Measurements from ENCODE around the gene INPP5A.
"Not testable (repeated sequence)": the region's sequence is repeated elsewhere in the genome, so short reads cannot be mapped to it uniquely, and the experiment has no call there.

The INPP5A gene

GRCh38 chr10:132820056-132820455 lies 282.5 kb downstream of the INPP5A start:
- Histone ChIP-seq H3K36me3 (ENCODE audit: control insufficient read depth, insufficient read depth, low read length) (no peaks in the 10 kb centered on the region), H3K9ac (ENCODE audit: low read length) (no peak overlapping the region)

GRCh38 chr10:132825783-132826523 lies 288.4 kb downstream of the INPP5A start:
- H3K4me3 ChIP-seq (ENCODE audit: low read length); H3K27me3 ChIP-seq (ENCODE audit: control insufficient read depth, insufficient read depth, low read length); H3K9ac ChIP-seq (ENCODE audit: low read length); H3K36me3 ChIP-seq (ENCODE audit: control insufficient read depth, insufficient read depth, low read length); H3K4me1 ChIP-seq (ENCODE audit: control insufficient read depth, insufficient read depth, low read length); H3K27ac ChIP-seq (ENCODE audit: low read depth, low read length): not testable (repeated sequence)

More at GRCh38 chr10:132820056-132820455, 282.5 kb downstream of the INPP5A start:
- Histone ChIP-seq H3K4me3 (ENCODE audit: low read length) (no peak overlapping the region), H3K27me3 (ENCODE audit: control insufficient read depth, insufficient read depth, low read length) (peaks cover 8% of the 10 kb centered on the region), H3K4me1 (ENCODE audit: control insufficient read depth, insufficient read depth, low read length) (no peaks in the 10 kb centered on the region), H3K27ac (ENCODE audit: low read depth, low read length) (no peak overlapping the region)

- Histone ChIP-seq H3K4me1 (ENCODE audit: control insufficient read depth, insufficient read depth, low read length) (no peaks in the 10 kb centered on the region), H3K36me3 (ENCODE audit: control insufficient read depth, insufficient read depth, low read length) (no peaks in the 10 kb centered on the region), H3K4me3 (ENCODE audit: low read length) (no peak overlapping the region), H3K27ac (ENCODE audit: low read depth, low read length) (no peak overlapping the region), H3K9ac (ENCODE audit: low read length) (no peak overlapping the region), H3K27me3 (ENCODE audit: control insufficient read depth, insufficient read depth, low read length) (peaks cover 3% of the 10 kb centered on the region)
These were observed 289.2 kb downstream of the INPP5A start for GRCh38 chr10:132826524-132827422.

- peaks cover 3% of the 10 kb centered on the region for H3K27me3 ChIP-seq (ENCODE audit: control insufficient read depth, insufficient read depth, low read length)
- H3K4me3 ChIP-seq (ENCODE audit: low read length) = no peak overlapping the region
- no peak overlapping the region for H3K9ac ChIP-seq (ENCODE audit: low read length)
- H3K27ac ChIP-seq (ENCODE audit: low read depth, low read length) = no peak overlapping the region
- no peaks in the 10 kb centered on the region for H3K4me1 ChIP-seq (ENCODE audit: control insufficient read depth, insufficient read depth, low read length)
- H3K36me3 ChIP-seq (ENCODE audit: control insufficient read depth, insufficient read depth, low read length) = no peaks in the 10 kb centered on the region
These were observed 289.8 kb downstream of the INPP5A start for GRCh38 chr10:132827423-132827789.

GRCh38 chr10:132827861-132828539 lies 290.4 kb downstream of the INPP5A start:
- H3K27ac ChIP-seq (ENCODE audit: low read depth, low read length) = no peak overlapping the region
- no peaks in the 10 kb centered on the region for H3K36me3 ChIP-seq (ENCODE audit: control insufficient read depth, insufficient read depth, low read length)
- no peak overlapping the region for H3K4me3 ChIP-seq (ENCODE audit: low read length)
- no peaks in the 10 kb centered on the region for H3K4me1 ChIP-seq (ENCODE audit: control insufficient read depth, insufficient read depth, low read length)
- no peak overlapping the region for H3K9ac ChIP-seq (ENCODE audit: low read length)
- peaks cover 3% of the 10 kb centered on the region for H3K27me3 ChIP-seq (ENCODE audit: control insufficient read depth, insufficient read depth, low read length)

GRCh38 chr10:132828681-132829080 lies 291.1 kb downstream of the INPP5A start:
- H3K9ac ChIP-seq (ENCODE audit: low read length) = no peak overlapping the region
- H3K27ac ChIP-seq (ENCODE audit: low read depth, low read length) = no peak overlapping the region
- H3K4me1 ChIP-seq (ENCODE audit: control insufficient read depth, insufficient read depth, low read length) = no peaks in the 10 kb centered on the region
- no peaks in the 10 kb centered on the region for H3K36me3 ChIP-seq (ENCODE audit: control insufficient read depth, insufficient read depth, low read length)
- H3K27me3 ChIP-seq (ENCODE audit: control insufficient read depth, insufficient read depth, low read length) = peaks cover 3% of the 10 kb centered on the region
- H3K4me3 ChIP-seq (ENCODE audit: low read length) = no peak overlapping the region

GRCh38 chr10:132829403-132829802 lies 291.8 kb downstream of the INPP5A start:
- H3K4me1 ChIP-seq (ENCODE audit: control insufficient read depth, insufficient read depth, low read length) = no peaks in the 10 kb centered on the region
- peaks cover 3% of the 10 kb centered on the region for H3K27me3 ChIP-seq (ENCODE audit: control insufficient read depth, insufficient read depth, low read length)
- H3K27ac ChIP-seq (ENCODE audit: low read depth, low read length) = no peak overlapping the region
- H3K4me3 ChIP-seq (ENCODE audit: low read length) = no peak overlapping the region
- no peak overlapping the region for H3K9ac ChIP-seq (ENCODE audit: low read length)
- H3K36me3 ChIP-seq (ENCODE audit: control insufficient read depth, insufficient read depth, low read length) = no peaks in the 10 kb centered on the region

- H3K27me3 ChIP-seq (ENCODE audit: control insufficient read depth, insufficient read depth, low read length) = peaks cover 11% of the 10 kb centered on the region
- no peaks in the 10 kb centered on the region for H3K4me1 ChIP-seq (ENCODE audit: control insufficient read depth, insufficient read depth, low read length)
- no peaks in the 10 kb centered on the region for H3K36me3 ChIP-seq (ENCODE audit: control insufficient read depth, insufficient read depth, low read length)
- no peak overlapping the region for H3K4me3 ChIP-seq (ENCODE audit: low read length)
- no peak overlapping the region for H3K27ac ChIP-seq (ENCODE audit: low read depth, low read length)
- H3K9ac ChIP-seq (ENCODE audit: low read length) = no peak overlapping the region
These were observed 294.8 kb downstream of the INPP5A start for GRCh38 chr10:132832186-132832969.

Data from rectal smooth muscle tissue (tissue), 1 donor.